HepG2 (cell line): Measurements from ENCODE around the gene SNPH.

Experiments
- CTCF ChIP-seq: sonication (generic); formaldehyde crosslinking; IDR thresholded peaks from 2 replicates; pipeline ENCODE4 v1.5.0; 2020; ENCODE audit warnings: mild to moderate bottlenecking, missing genetic modification reagents, moderate library complexity
- EP300 ChIP-seq, 3 experiments: sonication (generic) in 1 of 3; formaldehyde crosslinking in 1 of 3; IDR thresholded peaks; 2 replicates each; pipeline versions ENCODE4 v1.5.1 to v1.6.1; 2011 to 2020; ENCODE audit warnings: low read depth in 2 of 3, low read length in 2 of 3, borderline replicate concordance in 1 of 3, improper control_type of control experiment in 1 of 3, mild to moderate bottlenecking in 1 of 3, missing genetic modification reagents in 1 of 3, moderate library complexity in 1 of 3
- FOXP1 ChIP-seq, 2 experiments: fragments of 450-650 bp in 1 of 2; IDR thresholded peaks; 2 replicates each; pipeline ENCODE4 v1.6.1; 2017 to 2018; ENCODE audit warnings: antibody characterized with exemption in 1 of 2
- HHEX ChIP-seq: IDR thresholded peaks from 2 replicates; pipeline ENCODE4 v1.6.1; 2016; ENCODE audit warnings: control low read depth
- JUND ChIP-seq: sonication (generic); formaldehyde crosslinking; IDR thresholded peaks from 2 replicates; pipeline ENCODE4 v1.8.0; 2022; ENCODE audit warnings: mild to moderate bottlenecking, missing genetic modification reagents
- MTA3 ChIP-seq: sonication (generic); formaldehyde crosslinking; IDR thresholded peaks from 2 replicates; pipeline ENCODE4 v1.4.0; 2020; ENCODE audit warnings: missing genetic modification reagents
- POLR2A ChIP-seq, 2 experiments: IDR thresholded peaks; 2 replicates each; pipeline ENCODE4 v1.6.1; 2011; ENCODE audit warnings: low read depth in 2 of 2, low read length in 2 of 2, mild to moderate bottlenecking in 1 of 2, moderate library complexity in 1 of 2; ENCODE audit not compliant: insufficient read depth in 1 of 2
- POLR2AphosphoS5 ChIP-seq: IDR thresholded peaks from 2 replicates; pipeline ENCODE4 v1.6.1; 2012; ENCODE audit warnings: low read depth, low read length
- RFX5 ChIP-seq: IDR thresholded peaks from 2 replicates; pipeline ENCODE4 v1.6.1; 2011; ENCODE audit warnings: low read depth, low read length, improper control_type of control experiment
- SETDB1 ChIP-seq: sonication (generic); formaldehyde crosslinking; IDR thresholded peaks from 2 replicates; pipeline ENCODE4 v1.5.1; 2020; ENCODE audit warnings: missing genetic modification reagents, mild to moderate bottlenecking, borderline replicate concordance
- ZBTB1 ChIP-seq: sonication (generic); formaldehyde crosslinking; IDR thresholded peaks from 2 replicates; pipeline ENCODE4 v1.4.0; 2020; ENCODE audit warnings: missing genetic modification reagents, borderline replicate concordance
- ZFP36 ChIP-seq: fragments of 150-350 bp; IDR thresholded peaks from 2 replicates; pipeline ENCODE4 v1.6.1; 2018; ENCODE audit warnings: borderline replicate concordance, low read length, low read depth; ENCODE audit not compliant: partially characterized antibody
- ZNF713 ChIP-seq: sonication (generic); formaldehyde crosslinking; IDR thresholded peaks from 2 replicates; pipeline ENCODE4 v1.4.0; 2020; ENCODE audit warnings: mild to moderate bottlenecking, missing genetic modification reagents
- TF ChIP-seq, protein P1 (sequence below): sonication (generic); formaldehyde crosslinking; IDR thresholded peaks from 2 replicates; pipeline ENCODE4 v1.4.0; 2020; ENCODE audit warnings: low read depth, missing genetic modification reagents

DNA sequence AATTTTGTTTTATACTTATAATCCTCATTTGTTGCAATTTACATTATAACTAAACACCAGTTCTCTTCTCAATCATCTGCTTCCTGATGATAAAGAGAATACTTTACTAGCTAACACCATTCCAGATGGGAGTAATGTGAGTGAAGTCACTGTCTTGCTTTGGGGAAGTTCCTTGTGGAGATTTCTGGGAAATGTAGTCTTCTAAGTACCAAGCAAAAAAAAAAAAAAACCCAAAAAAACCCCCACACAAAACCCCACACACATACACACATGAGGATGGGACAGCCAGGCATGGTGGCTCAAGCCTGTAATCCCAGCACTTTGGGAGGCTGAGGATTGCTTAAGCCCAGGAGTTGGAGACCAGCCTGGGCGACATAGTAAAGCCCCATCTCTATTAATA lies 2.2 kb upstream of the SNPH start:
- TF ChIP-seq HHEX (CRISPR knock-in tag) (no peak), CTCF (CRISPR knock-in tag) (no peak), POLR2AphosphoS5 (no peak), POLR2A (IDR thresholded peaks at IDR 0.05; ENCODE audit: insufficient read depth in 1 of 2, low read depth in 2 of 2, low read length in 2 of 2) (no peak), RFX5 (no peak), JUND (no peak), ZBTB1 (CRISPR knock-in tag) (no peak), FOXP1 (IDR thresholded peaks at IDR 0.05) (no peak), FOXP1 (CRISPR knock-in tag; IDR thresholded peaks at IDR 0.05) (no peak), MTA3 (CRISPR knock-in tag) (no peak), SETDB1 (CRISPR knock-in tag) (no peak), ZNF713 (no peak), EP300 (IDR thresholded peaks at IDR 0.05; ENCODE audit: low read depth in 2 of 2, low read length in 2 of 2) (no peak), EP300 (CRISPR knock-in tag; IDR thresholded peaks at IDR 0.05; ENCODE audit: borderline replicate concordance) (no peak), ZFP36 (no peak)
- TF ChIP-seq, protein P1, sequence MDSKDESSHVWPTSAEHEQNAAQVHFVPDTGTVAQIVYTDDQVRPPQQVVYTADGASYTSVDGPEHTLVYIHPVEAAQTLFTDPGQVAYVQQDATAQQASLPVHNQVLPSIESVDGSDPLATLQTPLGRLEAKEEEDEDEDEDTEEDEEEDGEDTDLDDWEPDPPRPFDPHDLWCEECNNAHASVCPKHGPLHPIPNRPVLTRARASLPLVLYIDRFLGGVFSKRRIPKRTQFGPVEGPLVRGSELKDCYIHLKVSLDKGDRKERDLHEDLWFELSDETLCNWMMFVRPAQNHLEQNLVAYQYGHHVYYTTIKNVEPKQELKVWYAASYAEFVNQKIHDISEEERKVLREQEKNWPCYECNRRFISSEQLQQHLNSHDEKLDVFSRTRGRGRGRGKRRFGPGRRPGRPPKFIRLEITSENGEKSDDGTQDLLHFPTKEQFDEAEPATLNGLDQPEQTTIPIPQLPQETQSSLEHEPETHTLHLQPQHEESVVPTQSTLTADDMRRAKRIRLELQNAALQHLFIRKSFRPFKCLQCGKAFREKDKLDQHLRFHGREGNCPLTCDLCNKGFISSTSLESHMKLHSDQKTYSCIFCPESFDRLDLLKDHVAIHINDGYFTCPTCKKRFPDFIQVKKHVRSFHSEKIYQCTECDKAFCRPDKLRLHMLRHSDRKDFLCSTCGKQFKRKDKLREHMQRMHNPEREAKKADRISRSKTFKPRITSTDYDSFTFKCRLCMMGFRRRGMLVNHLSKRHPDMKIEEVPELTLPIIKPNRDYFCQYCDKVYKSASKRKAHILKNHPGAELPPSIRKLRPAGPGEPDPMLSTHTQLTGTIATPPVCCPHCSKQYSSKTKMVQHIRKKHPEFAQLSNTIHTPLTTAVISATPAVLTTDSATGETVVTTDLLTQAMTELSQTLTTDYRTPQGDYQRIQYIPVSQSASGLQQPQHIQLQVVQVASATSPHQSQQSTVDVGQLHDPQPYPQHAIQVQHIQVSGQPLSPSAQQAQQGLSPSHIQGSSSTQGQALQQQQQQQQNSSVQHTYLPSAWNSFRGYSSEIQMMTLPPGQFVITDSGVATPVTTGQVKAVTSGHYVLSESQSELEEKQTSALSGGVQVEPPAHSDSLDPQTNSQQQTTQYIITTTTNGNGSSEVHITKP (CRISPR knock-in tag), result no peak
